Type B pancreatic cell (in vitro differentiated cells): ENCODE results near the gene SUCLG2. TPM values are rescaled to one million over a fixed set of nuclear protein-coding genes. Genes with fewer than 3 reads are reported as not detected.

Source experiments
- DNase-seq: peaks from one replicate; pipeline ENCODE4 v3.0.0; 2021; ENCODE audit warnings: mixed read lengths; ENCODE audit not compliant: unreplicated experiment; ENCODE audit errors: extremely low spot score
- H3K27ac Mint-ChIP-seq: 2 replicates; pipeline ENCODE4 v1.8.0; 2021; ENCODE audit warnings: mild to moderate bottlenecking, mixed read lengths
- H3K27me3 Mint-ChIP-seq: 2 replicates; pipeline ENCODE4 v1.8.0; 2021; ENCODE audit warnings: mixed read lengths
- H3K36me3 Mint-ChIP-seq: 2 replicates; pipeline ENCODE4 v1.8.0; 2021; ENCODE audit warnings: mixed read lengths
- H3K4me1 Mint-ChIP-seq: one replicate; pipeline ENCODE4 v1.8.0; 2021; ENCODE audit warnings: mixed read lengths; ENCODE audit not compliant: unreplicated experiment
- H3K4me3 Mint-ChIP-seq: 2 replicates; pipeline ENCODE4 v1.8.0; 2021; ENCODE audit warnings: mild to moderate bottlenecking, mixed read lengths
- H3K9me3 Mint-ChIP-seq: 2 replicates; pipeline ENCODE4 v1.8.0; 2021; ENCODE audit warnings: mixed read lengths
- CTCF ChIP-seq: fragments of 200-600 bp; sonication (generic); conservative IDR thresholded peaks from 2 replicates; pipeline ENCODE4 v1.5.0; 2021; ENCODE audit warnings: antibody characterized with exemption, mild to moderate bottlenecking
- total RNA-seq: library from RNA; stranded (reverse); gene quantifications from 2 replicates; pipeline ENCODE4 v1.2.1, GENCODE V29; 2021; ENCODE audit warnings: low replicate concordance

The SUCLG2 gene
- total RNA-seq, 1 donor from 2014 or later = 42.8 TPM

- H3K27ac Mint-ChIP-seq = peak overlapping the region; percentile 42
- peaks cover 4% of the 10 kb centered on the region for H3K4me1 Mint-ChIP-seq
- no peaks in the 10 kb centered on the region for H3K27me3 Mint-ChIP-seq
- H3K4me3 Mint-ChIP-seq = no peak overlapping the region
- no peak for DNase-seq
- H3K36me3 Mint-ChIP-seq = no peaks in the 10 kb centered on the region
- TF ChIP-seq CTCF = no peak
- H3K9me3 Mint-ChIP-seq = no peaks in the 10 kb centered on the region
Measured at GRCh38 chr3:67329358-67329757, 325.1 kb downstream of the SUCLG2 start.

GRCh38 chr3:67327582-67327981 is 326.8 kb downstream of the SUCLG2 start:
- no peak for TF ChIP-seq CTCF
- DNase-seq = no peak
- peak overlapping the region; percentile 40 for H3K4me3 Mint-ChIP-seq
- no peak overlapping the region for H3K27ac Mint-ChIP-seq
- H3K27me3 Mint-ChIP-seq = no peaks in the 10 kb centered on the region
- H3K36me3 Mint-ChIP-seq = no peaks in the 10 kb centered on the region
- no peaks in the 10 kb centered on the region for H3K9me3 Mint-ChIP-seq
- peaks cover 4% of the 10 kb centered on the region for H3K4me1 Mint-ChIP-seq

- no peak overlapping the region for H3K4me3 Mint-ChIP-seq
- TF ChIP-seq CTCF = no peak
Measured at GRCh38 chr3:67325231-67325630, 329.2 kb downstream of the SUCLG2 start.

More at GRCh38 chr3:67325231-67325630, 329.2 kb downstream of the SUCLG2 start:
- no peak for DNase-seq
- Mint-ChIP-seq H3K9me3 (peaks cover 4% of the 10 kb centered on the region), H3K36me3 (no peaks in the 10 kb centered on the region), H3K27me3 (no peaks in the 10 kb centered on the region), H3K27ac (no peak overlapping the region), H3K4me1 (peaks cover 4% of the 10 kb centered on the region)
